ENCODE measurements around the gene EZH1. TPM values are rescaled to one million over a fixed set of nuclear protein-coding genes. Genes with fewer than 3 reads are reported as not detected.

The EZH1 gene
- total and polyA plus RNA-seq, 2 of the 4 experiments (the other 2 are of a cell fraction) = 17.6 to 27.3 TPM

DNA sequence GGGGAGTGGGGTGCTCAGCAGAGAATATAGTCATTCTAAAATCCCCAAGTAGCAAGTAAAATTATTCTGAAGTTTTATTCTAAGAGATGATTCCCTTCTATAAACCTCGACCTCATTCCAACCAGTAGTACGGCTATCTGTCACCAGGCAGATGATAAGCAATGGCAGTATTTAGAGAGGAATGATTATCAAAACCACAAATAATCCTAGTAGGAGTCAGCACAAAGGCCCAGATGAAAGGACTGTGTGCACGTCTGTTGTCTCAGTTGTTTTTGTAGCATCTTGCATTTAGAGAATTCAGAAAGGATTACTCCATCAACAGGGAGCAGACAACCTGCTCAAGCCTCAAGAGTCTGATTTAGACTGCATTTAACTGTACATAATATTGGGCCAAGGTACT, 21.2 kb downstream of the EZH1 start:
- in situ Hi-C loops (cut with MboI; ENCODE audit: low sequenced_read_pairs) = loop anchor here (10.0 kb wide), 1 partner anchor 211 kb away; no protein-coding TSS in a partner anchor
- no peak overlapping the region for H4K91ac ChIP-seq (ENCODE audit: insufficient read depth, low read depth, low read length)
- H2AK9ac ChIP-seq (replicated peaks; ENCODE audit: low read depth, low read length, poor library complexity) = no peak overlapping the region
- POLR2A ChIA-PET (ENCODE audit: unreplicated experiment) = no interaction called here
- H3K9me1 ChIP-seq (ENCODE audit: insufficient read depth, low read length) = no peaks in the 10 kb centered on the region
- H2BK120ac ChIP-seq (ENCODE audit: low read depth, low read length) = no peak overlapping the region
- H3K56ac ChIP-seq (ENCODE audit: extremely low read depth, insufficient read depth, low read length) = no peak overlapping the region; the same call in 1 of the 2 replicates
- ATAC-seq (ENCODE audit: low read depth) = no peak
- H3K4ac ChIP-seq (ENCODE audit: low read depth, low read length) = no peak overlapping the region
- no peaks in the 10 kb centered on the region for H3K9me3 ChIP-seq (ENCODE audit: control insufficient read depth, insufficient read depth, low read length)
- H2AK5ac ChIP-seq (ENCODE audit: low read depth, low read length) = no peak overlapping the region
- no peak overlapping the region for H3K4me3 ChIP-seq (ENCODE audit: insufficient read depth, low read depth, low read length)
- H3K36me3 ChIP-seq (ENCODE audit: control insufficient read depth, insufficient read depth, low read length) = peaks cover 31% of the 10 kb centered on the region
- no peak overlapping the region for H3K18ac ChIP-seq (ENCODE audit: low read depth, low read length)
- dilution Hi-C loops (cut with HindIII; ENCODE audit: low sequenced_read_pairs, unreplicated experiment) = no loop called here
- no peak overlapping the region for H2BK5ac ChIP-seq (ENCODE audit: low read depth, low read length, poor library complexity, severe bottlenecking)
- no peak overlapping the region for H3K23ac ChIP-seq (ENCODE audit: low read depth, low read length)
- no peaks in the 10 kb centered on the region for H4K20me1 ChIP-seq (ENCODE audit: insufficient read depth, low read length)
- intact Hi-C loops (cut with micrococcal nuclease) = no loop called here
- no peaks in the 10 kb centered on the region for H3K4me1 ChIP-seq (ENCODE audit: control insufficient read depth, insufficient read depth, low read length)
- H3K14ac ChIP-seq (replicated peaks; ENCODE audit: low read depth, low read length) = no peak overlapping the region
- DNase-seq = no peak
- H2AFZ ChIP-seq (replicated peaks; ENCODE audit: low read length, poor library complexity) = no peak overlapping the region
- no peak for TF ChIP-seq RFX5 (IDR thresholded peaks at IDR 0.05; ENCODE audit: low read depth, low read length)
- TF ChIP-seq, protein P1, sequence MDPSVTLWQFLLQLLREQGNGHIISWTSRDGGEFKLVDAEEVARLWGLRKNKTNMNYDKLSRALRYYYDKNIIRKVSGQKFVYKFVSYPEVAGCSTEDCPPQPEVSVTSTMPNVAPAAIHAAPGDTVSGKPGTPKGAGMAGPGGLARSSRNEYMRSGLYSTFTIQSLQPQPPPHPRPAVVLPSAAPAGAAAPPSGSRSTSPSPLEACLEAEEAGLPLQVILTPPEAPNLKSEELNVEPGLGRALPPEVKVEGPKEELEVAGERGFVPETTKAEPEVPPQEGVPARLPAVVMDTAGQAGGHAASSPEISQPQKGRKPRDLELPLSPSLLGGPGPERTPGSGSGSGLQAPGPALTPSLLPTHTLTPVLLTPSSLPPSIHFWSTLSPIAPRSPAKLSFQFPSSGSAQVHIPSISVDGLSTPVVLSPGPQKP (IDR thresholded peaks at IDR 0.05; ENCODE audit: borderline replicate concordance, low read depth, low read length) = no peak
- no peak for TF ChIP-seq POLR2A (IDR thresholded peaks at IDR 0.05; ENCODE audit: low read depth, low read length)
- no peak for TF ChIP-seq SMC3 (IDR thresholded peaks at IDR 0.05; ENCODE audit: low read depth, low read length)
- CTCF ChIA-PET = no interaction called here
- no peak overlapping the region for H4K8ac ChIP-seq (ENCODE audit: low read depth in 2 of 2, low read length in 2 of 2)
- no peak overlapping the region for H3K9ac ChIP-seq (ENCODE audit: low read depth, low read length)
- no TSS peak for BruUV-seq (replicated peaks)
- H4K5ac ChIP-seq (ENCODE audit: low read depth, low read length) = no peak overlapping the region
- H2BK15ac ChIP-seq (ENCODE audit: low read depth, low read length) = no peak overlapping the region
- no peak overlapping the region for H2BK20ac ChIP-seq (ENCODE audit: low read depth, low read length)
- H3K79me1 ChIP-seq (ENCODE audit: low read depth in 1 of 2, low read length in 2 of 2) = no peaks in the 10 kb centered on the region
- H3K27me3 ChIP-seq (ENCODE audit: control insufficient read depth, insufficient read depth, low read length) = no peaks in the 10 kb centered on the region
- H3K27ac ChIP-seq (ENCODE audit: insufficient read depth, low read length) = no peak overlapping the region
- H3K4me2 ChIP-seq (ENCODE audit: low read depth, low read length) = no peak overlapping the region
- WGBS, 2 experiments (ENCODE audit: extremely low coverage in 2 of 2, insufficient read length in 1 of 2) = no CpG with 5 or more reads among the region's 3 CpGs

Measured in IMR-90 (cell line).